CD4-positive, alpha-beta T cell treated with Interferon gamma for 1 hour (primary cell): Measurements from ENCODE around the gene EIF2B1.

ENCODE experiments used
- DNase-seq: peaks from one replicate; pipeline ENCODE4 v3.0.0-alpha.2; 2020

EIF2B1 gene

DNA sequence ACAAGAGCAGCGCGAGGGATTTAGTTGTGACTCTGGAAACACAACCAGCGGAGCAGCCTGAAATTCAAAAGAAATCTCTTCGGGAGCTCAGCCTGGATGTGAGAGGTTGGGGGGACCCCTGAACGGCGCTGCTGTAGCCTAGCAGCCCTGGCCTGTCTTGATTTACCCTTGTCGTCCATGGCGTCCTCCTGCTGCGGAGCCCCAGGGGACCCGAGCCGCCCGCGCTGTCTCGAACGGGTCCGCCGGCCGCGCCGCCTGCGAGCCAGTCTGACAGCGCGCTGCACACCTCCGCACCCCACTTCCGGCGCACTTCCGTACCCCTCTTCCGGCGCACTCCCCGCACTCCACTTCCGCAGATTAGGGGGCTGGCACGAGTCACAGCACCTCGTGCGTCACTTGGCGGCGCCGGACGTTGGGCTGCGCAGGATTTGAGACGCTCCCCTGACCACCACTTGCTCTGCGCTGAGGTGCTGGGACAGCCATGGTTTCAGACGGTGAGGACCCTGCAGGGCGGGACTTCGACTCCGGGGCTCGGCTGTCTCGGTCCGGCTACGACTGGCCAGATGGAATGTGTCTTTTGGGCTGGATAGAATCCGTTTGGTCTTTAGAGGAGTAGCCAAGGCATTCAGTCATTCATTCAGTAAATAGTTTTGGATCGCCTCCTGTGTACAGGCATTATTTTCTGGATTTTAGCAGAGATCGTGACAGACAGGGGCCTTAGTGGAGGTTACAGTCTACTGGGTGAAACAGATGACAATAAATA is at the start of gene EIF2B1, which contains the start of gene GTF2H3:
Gene EIF2B1 (minus strand): TSS at position 308 of the 763 bp plus-strand sequence. CDS start 129 bp downstream, at position 179.
Gene GTF2H3 (plus strand): TSS at position 451 of the 763 bp plus-strand sequence. CDS start 31 bp downstream, at position 482.
- DNase-seq, result peak; percentile 95

DNA sequence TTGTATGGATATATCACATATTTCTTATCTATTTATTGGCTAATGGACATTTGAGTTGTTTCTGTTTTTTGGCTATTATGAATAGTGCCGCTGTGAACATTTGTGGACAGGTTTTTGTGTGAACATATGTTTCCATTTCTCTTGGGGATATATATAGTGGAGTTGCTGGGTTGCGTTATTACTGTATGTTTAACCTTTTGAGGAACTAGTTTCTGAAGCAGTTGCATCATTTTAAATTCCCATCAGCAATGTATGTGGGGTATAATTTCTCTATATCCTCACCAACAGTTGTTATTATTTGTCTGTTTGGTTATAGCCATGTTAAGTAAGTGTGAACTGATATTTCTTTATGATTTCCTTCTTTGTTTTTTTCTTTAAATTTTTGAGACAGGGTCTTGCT is 48.1 kb upstream of the EIF2B1 start:
- DNase-seq, result no peak

DNA sequence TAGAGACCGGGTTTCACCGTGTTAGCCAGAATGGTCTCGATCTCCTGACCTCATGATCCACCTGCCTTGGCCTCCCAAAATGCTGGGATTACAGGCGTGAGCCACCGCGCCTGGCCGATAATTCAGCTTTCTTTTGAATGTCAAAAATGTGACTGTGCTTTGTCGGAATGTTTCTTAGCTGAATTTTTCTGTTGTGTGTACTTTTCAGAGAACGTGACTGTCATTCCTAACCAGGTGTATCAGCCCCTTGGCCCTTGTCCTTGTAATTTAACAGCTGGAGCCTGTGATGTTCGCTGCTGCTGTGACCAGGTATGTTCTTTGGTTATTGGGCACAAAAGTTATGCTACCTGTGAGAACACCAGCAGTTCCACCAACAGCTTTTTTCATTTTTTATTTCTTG is 45.5 kb upstream of the EIF2B1 start:
- DNase-seq, result no peak

DNA sequence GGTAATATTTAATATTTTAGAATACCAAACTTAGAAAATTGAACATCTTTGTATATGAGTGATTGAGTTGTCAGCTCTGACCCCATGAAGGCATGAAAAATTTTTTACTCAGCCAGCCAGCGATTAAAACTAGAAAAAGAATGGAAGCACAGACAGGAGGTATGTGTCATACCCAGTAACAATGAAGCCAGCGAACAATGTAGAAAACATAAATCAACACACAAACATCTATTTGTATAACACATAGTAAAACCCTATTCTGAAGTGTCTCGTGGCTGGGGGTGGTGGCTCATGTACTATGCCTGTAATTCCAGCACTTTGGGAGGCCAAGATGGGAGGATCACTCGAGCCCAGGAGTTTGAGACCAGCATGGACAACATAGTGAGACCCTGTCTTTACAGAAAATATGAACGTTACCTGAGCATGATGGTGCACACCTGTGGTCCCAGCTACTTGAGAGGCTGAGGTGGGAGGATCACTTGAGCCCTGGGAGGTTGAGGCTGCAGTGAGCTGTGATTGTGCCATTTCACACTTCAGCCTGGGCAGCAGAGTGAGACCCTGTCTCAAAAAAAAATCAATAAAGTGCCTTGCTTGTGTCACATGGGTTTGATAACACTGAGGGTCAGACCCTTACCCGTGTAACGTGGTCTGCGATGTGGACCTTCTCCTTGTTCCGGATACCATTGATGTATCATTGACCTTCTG is 43.3 kb upstream of the EIF2B1 start:
- DNase-seq, result no peak

DNA sequence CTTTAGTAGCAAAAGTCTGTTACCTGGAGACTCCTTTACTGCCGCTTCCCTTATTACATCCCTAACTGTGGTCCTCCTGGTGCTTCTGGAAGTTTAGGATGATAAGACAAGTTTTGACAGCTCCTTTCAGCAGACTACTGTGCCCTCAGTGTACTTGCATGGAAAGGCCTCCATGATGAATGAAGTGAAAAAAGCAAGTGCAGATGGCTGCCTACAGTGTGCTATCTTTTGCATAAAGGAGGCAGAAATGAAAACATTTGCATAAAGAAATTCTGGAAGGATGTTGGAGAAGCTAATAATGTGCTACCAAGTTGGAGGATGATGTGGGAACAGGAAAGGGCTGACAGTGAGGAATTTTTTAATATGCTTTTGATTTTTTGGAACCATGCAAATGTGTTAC is 42.0 kb upstream of the EIF2B1 start:
- DNase-seq, result no peak

DNA sequence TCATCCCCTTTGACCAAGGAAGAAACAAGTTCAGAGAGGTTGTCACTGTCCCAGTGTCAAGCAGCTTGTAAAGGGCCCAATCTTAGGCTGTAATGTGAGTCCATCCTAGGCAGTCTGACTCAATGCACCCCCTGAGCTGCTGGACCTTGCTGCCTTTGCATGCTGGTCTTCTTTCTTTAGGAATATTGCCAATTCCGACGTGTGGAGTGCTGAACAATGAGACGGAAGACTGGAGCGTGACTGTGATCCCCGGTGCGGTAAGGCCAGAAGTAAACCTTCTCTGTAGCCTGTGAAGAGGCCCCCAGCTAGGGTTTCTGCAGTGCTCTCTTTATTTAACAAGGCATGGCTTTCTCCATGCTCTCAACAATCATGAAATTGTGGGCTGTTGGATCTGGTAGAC is 38.4 kb upstream of the EIF2B1 start:
- no peak for DNase-seq

DNA sequence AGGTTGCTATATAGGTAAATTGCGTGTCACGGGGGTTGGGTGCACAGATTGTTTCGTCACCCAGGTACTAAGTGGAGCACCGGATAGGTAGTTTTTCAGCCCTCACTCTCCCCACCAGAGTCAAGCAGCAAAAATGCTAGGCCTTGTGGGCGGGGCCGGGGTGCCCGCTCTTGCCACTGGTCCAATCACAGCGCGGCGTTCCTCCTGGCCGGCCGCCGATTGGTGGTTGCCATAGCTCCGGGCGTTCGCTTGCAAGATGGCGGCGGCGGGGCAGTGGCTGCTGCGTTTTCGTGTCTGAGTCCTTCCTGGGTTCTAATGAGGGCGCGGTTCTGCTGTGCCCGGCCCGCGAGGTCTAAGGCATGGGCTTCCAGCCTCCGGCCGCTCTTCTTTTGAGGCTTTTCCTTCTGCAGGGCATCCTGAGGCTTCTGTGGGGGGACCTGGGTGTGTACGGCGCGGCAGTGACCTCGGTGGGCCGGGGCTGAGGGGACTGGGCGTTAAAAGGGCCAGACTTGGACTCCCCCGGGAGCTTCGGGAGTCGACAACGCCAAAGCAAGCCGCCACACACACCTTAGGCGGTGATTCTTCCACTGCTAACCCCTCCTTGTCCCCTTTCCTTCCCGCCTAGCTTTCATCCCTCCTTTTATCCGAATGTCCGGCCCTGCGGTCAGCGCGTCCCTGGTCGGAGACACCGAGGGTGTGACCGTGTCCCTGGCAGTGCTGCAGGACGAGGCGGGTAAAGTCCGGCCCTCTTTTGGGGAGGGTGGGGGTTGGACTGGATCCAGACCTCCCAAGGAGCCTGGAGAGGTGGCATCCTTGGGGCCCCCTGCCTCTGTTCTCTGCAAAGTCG is 37.6 kb upstream of the EIF2B1 start, which contains the start of gene TCTN2:
Gene TCTN2 (plus strand): TSS at position 232 of the 847 bp plus-strand sequence. CDS start 128 bp downstream, at position 360.
- peak; percentile 92 for DNase-seq

DNA sequence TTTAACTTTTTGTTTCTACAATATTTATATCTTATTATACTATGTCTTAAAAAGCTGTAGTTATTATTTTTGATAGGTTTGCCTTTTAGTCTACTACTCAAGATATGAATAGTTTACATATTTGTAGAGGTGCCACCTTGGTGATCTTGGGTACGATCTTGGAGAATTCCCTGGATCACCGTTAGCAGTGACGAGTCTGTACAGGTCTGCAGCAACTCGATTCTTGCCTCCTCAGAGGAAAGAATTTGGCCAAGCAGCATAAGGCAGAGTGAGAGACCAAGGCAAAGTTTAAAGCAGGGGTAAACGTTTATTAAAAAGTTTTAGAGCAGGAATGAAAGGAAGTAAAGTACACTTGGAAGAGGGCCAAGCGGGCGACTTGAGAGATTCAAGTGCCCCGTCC is 34.3 kb upstream of the EIF2B1 start:
- DNase-seq, result no peak

DNA sequence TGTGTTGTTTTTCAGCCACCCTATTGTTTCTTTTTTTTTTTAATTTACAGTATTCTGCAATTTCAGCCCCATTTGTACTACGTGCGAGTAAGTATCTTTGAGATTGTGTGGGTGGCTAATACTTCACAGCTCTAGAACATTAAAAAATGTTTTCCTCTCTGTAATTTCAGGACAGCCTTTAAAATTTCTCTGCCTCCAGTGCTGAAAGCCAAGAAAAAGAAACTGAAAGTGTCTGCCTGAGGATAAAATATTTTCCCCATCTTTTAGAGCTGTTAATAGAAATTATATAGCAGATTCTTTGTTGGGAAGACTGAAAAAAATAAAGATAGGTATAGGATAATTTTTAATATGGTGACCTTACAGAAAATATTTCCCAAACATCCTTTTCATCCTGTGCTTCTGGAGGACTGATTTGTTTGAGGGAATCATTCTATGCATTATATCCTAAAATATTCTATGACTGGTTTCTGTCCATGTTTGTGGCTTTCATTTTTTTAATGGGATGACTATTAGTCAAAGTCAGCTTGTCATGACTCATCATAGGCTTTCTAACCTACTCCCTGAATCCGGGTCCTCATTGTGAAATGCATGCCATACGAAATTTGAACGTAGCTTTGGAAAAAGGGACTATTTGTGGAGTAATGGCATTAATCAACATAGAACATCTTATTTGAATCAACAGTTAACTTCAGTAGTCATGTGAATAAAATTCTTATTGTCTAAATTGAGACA is 26.7 kb upstream of the EIF2B1 start:
- DNase-seq, result no peak

DNA sequence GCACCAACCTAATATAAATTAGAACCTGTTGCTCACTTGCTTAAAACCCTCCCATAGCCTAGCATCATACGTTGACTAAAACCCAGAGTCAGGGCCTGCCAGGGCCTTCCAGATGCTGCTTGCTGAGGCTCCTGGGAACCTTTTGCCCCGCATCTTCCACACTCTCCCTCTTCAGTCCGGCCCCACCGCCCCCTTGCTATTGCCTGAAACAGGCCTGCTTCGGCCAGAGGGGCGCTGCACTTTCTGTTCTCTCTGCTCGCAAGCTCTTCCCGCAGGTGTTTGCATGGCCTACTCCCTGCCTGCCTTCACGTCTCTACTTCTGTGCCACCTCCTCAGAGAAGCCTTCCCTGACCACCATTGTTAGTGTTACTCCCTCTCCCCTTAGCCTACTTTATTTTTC is 23.7 kb upstream of the EIF2B1 start:
- DNase-seq, result no peak

DNA sequence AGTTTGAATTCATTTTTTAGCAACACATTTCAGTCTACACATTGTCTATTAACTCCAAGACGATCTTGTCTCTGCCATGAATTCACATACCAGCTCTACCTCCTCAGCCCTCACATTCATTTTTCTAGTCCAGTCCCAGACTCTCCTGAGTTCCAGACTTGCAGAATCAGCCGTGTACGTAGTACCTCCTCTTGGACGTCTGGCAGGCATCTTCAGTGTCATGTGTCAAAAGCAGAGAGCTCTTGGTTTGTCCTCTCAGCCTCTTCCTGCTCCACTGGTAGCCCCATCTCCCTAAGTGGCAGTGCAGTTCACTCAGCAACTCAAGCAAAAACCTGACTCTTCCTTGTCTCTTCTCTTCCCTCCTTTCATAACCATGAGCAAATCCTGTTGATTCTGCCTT is 22.9 kb upstream of the EIF2B1 start:
- DNase-seq, result no peak

DNA sequence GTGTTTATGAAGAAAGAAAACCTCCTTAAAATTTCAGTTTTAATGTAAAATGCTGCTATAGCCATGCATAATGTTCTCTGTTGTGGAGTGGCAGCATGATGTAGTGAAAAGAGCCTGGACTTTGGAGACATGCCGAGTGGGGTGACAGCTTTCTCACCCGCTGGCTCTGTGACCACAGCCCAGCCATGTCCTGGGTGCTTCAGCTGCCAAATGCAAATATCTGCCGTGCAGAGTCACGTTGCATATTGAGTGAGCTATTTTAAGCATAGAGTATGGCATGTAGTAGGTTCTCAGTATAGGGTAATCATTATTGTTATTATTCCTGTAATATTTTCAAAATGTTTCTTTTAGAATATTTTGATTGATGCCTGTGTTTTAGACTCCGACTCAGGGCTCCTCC is 21.9 kb upstream of the EIF2B1 start:
- no peak for DNase-seq

DNA sequence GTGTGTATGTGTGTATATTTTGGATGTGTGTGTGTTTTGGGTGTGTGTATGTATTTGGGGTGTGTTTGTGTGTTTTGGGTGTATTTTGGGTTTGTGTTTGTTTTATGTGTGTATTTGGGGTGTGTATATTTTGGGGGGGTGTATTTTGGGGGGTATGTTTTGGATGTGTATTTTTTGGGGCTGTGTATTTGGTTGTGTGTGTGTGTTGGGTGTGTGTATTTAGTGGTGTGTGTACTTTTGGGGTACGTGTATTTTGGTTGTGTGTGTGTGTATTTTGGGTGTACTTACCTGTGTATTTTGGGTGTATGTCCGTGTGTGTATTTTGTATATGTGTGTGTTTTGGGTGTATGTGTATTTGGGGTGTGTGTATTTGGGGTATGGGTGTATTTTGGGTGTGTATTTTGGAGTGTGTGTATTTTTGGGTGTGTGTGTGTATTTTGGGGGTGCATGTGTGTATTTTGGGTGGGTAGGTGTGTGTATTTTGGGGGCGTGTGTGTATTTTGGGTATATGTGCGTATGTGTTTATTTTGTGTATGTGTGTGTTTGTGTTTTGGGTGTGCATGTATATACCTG is 20.7 kb upstream of the EIF2B1 start:
- DNase-seq, result no peak

DNA sequence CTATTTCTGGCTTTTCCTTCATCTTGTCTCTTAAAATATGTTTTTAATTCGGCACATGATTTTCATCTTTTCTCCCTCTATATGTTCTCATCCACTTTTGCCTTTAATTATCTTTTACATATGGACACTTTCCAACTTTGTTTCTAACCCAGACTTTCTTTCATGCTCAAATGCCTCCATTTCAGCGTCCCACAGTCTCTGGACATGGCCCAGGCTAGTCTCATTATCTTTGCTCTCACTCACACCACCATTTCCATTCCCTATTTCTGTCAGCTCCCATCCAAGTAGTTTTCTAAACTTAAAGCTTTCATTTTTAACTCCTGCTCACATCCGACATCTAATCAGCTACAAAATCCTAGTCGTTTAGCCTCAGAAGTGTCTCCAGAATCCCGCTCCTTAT is 14.9 kb upstream of the EIF2B1 start:
- no peak for DNase-seq

DNA sequence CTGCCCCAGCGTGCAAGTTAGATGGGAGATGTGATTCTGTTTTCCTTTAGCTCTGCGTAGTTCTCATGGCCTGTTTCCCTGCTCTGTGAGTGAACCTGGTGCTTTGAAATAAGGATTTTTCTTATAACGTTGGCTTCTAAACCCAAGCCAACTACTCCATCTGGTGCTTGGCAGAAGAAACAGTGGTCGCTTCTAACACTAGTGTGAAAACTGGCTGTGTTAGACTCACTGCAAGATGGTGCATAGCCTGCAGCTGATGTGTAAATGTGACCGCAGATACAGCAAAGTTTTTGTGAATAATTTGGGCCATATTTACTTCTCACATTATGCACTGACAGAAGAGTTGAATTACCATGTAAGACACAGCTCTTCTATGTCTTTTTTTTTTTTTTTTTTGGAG is 12.4 kb upstream of the EIF2B1 start:
- no peak for DNase-seq

DNA sequence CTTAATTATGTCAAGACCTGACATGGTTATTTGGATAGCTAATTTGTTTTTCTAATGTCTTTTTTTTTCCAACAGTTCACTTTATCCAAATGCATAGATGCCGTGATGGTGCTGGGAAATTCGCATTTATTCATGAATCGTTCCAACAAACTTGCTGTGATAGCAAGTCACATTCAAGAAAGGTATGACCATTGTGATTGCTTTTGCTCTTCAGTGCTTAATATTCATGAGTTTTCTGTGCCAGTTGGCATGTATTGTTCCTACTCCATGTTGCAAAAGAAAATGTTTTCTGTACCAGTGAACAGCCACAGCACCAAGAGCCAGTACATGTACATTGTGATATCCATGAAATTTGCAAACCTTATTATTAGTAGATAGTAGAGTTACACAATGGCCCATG is 11.9 kb upstream of the EIF2B1 start:
- no peak for DNase-seq

DNA sequence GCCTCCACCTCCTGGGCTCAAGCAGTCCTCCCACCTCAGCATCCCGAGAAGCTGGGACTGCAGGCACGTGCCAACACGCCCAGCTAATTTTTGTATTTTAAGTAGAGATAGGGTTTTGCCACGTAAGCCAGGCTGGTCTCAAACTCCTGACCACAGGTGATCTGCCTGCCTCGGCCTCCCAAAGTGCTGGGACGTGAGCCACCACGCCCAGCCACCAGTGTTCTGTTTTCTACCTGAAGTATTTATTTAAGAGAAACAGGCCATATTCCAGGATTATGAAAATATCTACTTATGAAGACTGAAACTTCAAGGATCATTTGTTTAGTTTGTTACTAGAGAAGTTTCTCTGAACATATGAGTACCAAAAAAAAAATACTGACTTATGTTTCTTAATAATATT is 10.4 kb upstream of the EIF2B1 start:
- no peak for DNase-seq

DNA sequence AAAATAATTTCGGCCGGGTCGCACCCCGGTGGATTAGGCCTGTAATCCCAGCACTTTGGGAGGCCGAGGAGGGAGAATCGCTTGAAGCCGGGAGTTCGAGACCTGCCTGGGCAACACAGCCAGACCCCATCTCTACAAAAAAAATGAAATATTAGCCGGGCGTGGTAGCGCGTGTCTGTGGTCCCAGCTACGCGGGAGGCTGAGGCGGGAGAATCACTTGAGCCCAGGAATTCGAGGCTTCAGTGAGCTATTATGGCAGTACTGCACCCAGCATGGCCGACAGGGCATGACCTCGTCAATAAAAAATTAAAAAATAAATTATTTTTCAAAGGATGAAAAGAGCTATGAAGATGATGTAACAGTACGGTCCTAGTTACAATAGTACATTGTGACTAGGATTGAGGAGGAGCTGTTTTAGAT is 666 bp upstream of the EIF2B1 start:
- DNase-seq, result no peak

DNA sequence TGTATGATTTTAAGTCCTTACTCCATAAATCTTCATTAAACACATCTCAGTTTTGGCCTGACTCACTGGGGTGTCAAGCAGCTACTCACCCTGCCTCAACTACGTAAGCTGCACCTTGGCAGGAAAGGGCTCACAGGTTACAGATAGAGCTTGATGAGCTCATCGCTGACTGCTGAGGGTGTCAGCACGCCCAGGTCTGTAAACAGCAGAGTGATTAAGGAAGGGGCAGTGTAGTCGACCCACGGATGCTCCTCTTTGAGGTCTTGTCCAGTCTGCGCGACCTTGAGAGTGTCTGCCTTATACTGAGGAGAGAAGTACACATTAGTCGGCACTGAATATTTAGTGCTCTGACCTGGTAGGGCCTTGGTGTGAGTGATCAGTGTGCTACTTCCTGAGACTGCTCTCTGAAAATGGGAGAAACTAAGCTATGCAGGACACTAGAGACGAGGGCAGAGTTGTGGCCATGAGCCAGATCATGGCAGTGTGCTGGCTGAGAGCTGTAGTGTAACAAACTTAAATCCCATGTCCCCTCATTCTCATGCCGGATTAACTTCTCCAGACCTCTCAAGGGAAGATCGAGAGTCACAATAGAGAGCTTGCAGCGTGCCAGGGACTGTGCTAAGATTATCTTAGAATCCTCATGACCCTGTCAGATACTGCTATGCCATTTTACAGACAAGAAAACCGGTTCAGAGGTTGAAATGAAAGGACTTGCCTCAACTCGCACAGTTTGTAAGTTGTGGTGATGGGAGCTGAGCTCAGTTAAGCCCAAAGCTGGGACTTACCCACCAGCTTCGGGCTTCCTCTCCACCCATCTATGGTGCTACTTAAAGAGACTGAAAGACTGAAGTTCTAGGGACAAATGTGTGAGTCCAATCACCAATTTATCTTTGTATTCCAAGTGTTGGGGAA is 11.6 kb downstream of the EIF2B1 start:
- no peak for DNase-seq

DNA sequence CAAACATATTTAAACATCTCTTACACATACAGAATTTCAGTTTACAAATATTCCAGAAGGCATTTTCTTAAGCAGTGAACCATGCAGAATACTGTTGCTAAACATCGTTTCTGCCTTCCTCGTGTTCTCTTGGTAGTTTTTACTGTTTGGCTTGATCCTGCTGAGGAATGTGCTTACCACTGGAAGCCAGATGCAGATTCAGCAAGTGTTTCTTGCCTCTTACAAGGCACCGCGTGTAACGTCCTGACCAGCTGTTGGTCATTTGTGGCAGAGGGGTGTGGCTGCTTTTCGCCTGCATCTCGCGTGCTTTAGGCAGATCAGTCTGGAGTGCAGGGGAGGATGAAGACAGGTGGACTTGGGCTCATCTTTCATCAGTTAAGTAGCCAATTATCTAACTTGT is 12.4 kb downstream of the EIF2B1 start:
- no peak for DNase-seq

DNA sequence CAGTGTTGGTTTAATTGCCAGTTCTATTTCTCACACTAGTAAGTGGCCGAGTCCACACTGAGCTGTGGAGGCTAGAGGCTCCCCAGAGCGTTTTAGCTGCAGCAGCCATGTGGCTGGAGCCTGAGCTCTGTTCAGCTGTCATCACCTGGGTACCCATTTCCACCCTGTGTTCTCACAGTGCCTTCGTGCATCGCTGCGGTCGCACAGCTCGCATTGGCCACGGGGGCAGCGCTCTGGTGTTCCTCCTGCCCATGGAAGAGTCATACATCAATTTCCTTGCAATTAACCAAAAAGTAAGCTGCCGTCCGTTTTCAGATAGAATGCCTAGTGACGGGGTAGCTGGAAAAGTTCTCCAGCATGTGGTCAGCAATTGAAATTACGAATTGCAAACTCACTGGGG is 15.9 kb downstream of the EIF2B1 start:
- no peak for DNase-seq
